T-helper 1 cell treated with Interleukin-12 subunit alpha and Interleukin-12 subunit beta and Interleukin-4 antibody, amounts not matched to agents 30 ng/mL and 1 ng/mL, for 36 hours (primary cell): ENCODE measurements around the gene HAVCR2. TPM values are rescaled to one million over a fixed set of nuclear protein-coding genes. Genes with fewer than 3 reads are reported as not detected.
"Not testable (repeated sequence)": the region's sequence is repeated elsewhere in the genome, so short reads cannot be mapped to it uniquely, and the experiment has no call there.

Experiments
- intact Hi-C: fragments of 100-400 bp; cut with micrococcal nuclease; formaldehyde crosslinking; loops from one replicate; pipeline ENCODE4 v1.15.1; 2024
- total RNA-seq: library from RNA; stranded (reverse); gene quantifications from 2 replicates; pipeline ENCODE4 v1.2.3, GENCODE V29; 2022

Gene HAVCR2
- total RNA-seq, 1 donor from 2014 or later, result 218 TPM

- intact Hi-C loops, result no loop called here
These were observed 60.9 kb downstream of the HAVCR2 start for GRCh38 chr5:157047898-157048297.

- intact Hi-C loops, result not testable (repeated sequence)
These were observed 61.8 kb downstream of the HAVCR2 start for GRCh38 chr5:157047016-157047415.

GRCh38 chr5:157046041-157046440, 62.8 kb downstream of the HAVCR2 start:
- intact Hi-C loops, result no loop called here

GRCh38 chr5:157045601-157046000, 63.2 kb downstream of the HAVCR2 start:
- intact Hi-C loops, result no loop called here

GRCh38 chr5:157038568-157039187, 70.2 kb downstream of the HAVCR2 start:
- intact Hi-C loops, result loop anchor here (1.0 kb wide), 1 partner anchor 8 kb away; no protein-coding TSS in a partner anchor

Other genes starting within 250 kb of the HAVCR2 start
- gene TIMD4, start 145.8 kb downstream of the HAVCR2 start, total RNA-seq, result 28.1 and 31.5 TPM in 2 replicates
- 9.3 and 10.2 TPM in 2 replicates for gene HAVCR1, start 49.9 kb downstream of the HAVCR2 start, total RNA-seq
- gene MED7, start 33.8 kb upstream of the HAVCR2 start, total RNA-seq, result 13.2 and 15.0 TPM in 2 replicates
- not detected in 2 replicates for gene GARIN3, start 57.2 kb upstream of the HAVCR2 start, total RNA-seq
- 295 and 307 TPM in 2 replicates for gene ITK, start 71.8 kb upstream of the HAVCR2 start, total RNA-seq
- 371 and 392 TPM in 2 replicates for gene CYFIP2, start 157.1 kb upstream of the HAVCR2 start, total RNA-seq